ENCODE results near the gene MB21D2.

Gene MB21D2

DNA sequence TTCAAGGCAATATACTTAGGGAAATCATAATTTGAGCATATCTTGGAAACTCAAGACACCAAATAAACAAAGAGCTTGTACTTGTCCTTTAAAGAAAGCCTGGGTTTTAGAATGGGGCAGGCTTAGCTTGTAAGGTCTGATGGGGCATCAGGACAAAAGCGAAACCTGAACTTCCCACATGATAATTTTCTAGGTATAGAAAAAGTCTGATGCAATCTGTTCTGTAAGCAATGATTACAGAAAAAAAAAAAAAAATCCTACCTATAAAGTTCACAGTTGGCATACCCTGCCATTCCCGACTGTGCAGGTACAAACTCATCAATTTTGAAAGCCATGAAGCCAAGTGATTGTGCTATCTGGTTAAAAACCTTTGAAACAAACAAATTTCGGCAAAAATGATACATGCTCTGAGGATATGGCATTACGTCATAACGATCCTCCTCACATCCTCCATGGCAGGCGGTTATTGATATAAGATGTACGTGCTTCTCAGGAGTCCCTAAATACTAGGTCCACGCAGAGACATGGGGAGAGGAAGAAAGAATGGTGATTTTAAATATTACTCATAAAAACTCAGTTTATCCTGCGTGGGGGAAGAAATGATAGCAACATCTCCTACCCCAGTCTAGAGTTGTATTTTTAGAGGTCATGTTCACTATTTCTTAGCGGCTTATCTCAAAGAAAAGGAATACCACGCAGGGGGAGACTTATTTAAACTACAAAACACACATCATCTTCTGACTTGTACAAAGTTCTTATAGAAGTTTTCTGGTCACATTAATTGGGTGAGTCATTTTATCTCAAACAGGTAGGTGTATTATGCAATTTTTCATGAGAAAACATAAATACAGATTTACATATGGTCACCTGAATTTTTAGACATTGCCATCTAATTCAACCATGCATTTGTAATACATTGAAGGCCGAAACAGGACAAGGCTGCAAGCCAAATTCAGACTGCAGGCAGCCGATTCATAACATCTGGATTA lies 27.0 kb downstream of the MB21D2 start:
- no peak for DNase-seq (ENCODE audit: low read depth in 2 of 2)

- DNase-seq (ENCODE audit: low read depth in 2 of 2): no peak
Observed at GRCh38 chr3:192889679-192890078, 28.0 kb downstream of the MB21D2 start.

- no peak for DNase-seq (ENCODE audit: low read depth in 2 of 2)
Observed at GRCh38 chr3:192888190-192888589, 29.5 kb downstream of the MB21D2 start.

- DNase-seq (ENCODE audit: low read depth in 2 of 2): no peak
Observed at GRCh38 chr3:192887701-192888100, 30.0 kb downstream of the MB21D2 start.

- no peak for DNase-seq (ENCODE audit: low read depth in 2 of 2)
Observed at GRCh38 chr3:192887047-192887446, 30.6 kb downstream of the MB21D2 start.

- no peak for DNase-seq (ENCODE audit: low read depth in 2 of 2)
Observed at GRCh38 chr3:192884777-192885773, 32.6 kb downstream of the MB21D2 start.

- DNase-seq (ENCODE audit: low read depth in 2 of 2): no peak
Observed at GRCh38 chr3:192883512-192883911, 34.1 kb downstream of the MB21D2 start.

DNA sequence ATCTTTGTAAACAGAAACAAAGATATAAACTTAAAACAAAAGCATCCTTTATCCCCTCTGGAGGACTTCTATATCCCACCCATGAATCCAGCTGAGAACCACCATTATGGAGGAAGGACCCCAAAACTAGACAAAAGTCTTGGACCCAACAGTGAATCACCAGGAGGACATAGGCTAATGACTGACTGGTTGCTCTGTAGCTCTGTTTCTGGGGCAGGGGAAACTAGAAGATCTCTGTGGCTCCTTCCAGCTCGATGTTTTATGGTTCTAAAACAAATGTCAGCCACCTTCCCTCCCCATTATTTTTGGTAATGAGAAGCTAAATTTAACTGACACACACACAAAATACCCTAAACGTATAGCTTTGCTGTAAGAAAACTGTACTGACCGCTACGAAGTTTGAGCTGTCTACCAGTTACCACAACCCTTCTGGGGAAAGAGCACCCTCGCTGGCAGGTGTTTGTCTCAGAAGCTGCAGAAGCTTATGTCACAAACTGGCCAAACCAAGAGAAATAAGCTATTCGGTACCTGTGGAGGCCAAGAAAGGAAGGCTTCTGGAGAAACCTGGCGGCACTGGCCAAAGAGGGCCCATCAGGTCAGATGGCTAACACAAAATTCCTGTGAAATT lies 36.4 kb downstream of the MB21D2 start:
- DNase-seq (ENCODE audit: low read depth in 2 of 2): no peak

GRCh38 chr3:192880313-192880712 lies 37.3 kb downstream of the MB21D2 start:
- no peak for DNase-seq (ENCODE audit: low read depth in 2 of 2)

GRCh38 chr3:192879346-192880031 lies 38.2 kb downstream of the MB21D2 start:
- DNase-seq (ENCODE audit: low read depth in 2 of 2): no peak

DNA sequence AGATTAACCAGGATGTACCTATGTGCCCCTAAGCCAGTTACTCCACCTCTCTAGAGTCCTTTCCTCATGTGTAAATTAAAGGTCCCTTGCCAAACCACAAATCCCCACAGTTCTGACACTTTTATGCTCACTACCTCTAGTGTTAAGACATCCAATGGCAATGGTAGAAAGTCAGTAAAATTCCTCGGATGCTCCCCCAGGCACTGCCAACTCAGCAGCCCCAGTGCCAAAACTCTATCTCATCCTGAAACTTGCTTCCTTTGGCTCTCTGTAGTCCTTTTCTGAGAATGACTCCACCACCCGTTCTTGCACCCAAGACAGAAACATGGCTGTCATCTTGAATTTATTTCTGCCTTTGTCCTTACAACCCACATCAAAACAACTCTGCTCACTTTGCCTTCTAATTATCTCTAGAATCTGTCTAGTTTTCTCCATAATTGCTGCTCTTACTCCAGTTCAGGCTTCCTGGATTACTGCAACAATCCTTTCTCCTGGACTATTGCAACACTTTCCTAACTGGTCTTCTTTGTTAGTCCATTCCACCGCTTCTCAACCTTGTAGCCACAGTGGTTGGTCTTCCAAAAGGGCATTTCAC lies 41.6 kb downstream of the MB21D2 start:
- DNase-seq (ENCODE audit: low read depth in 2 of 2): no peak

DNA sequence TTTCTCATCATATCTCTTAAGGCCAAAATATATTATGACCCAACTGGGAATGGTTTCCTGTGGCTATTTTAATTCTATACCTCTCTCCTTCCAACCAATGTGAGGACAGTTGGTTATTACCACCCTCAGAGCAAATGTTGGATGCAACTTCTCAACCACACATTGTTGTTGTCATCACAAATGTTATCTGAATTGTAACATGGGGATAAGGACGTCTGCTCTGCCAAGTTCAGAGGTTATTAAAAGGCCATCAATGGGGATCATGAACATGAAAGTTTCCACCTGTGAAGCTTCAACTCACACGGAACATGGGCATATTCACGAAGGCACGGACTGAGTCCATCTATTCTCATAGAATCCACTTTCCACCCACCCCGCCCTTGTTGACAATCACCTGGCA lies 46.8 kb downstream of the MB21D2 start:
- no peak for DNase-seq (ENCODE audit: low read depth in 2 of 2)

DNA sequence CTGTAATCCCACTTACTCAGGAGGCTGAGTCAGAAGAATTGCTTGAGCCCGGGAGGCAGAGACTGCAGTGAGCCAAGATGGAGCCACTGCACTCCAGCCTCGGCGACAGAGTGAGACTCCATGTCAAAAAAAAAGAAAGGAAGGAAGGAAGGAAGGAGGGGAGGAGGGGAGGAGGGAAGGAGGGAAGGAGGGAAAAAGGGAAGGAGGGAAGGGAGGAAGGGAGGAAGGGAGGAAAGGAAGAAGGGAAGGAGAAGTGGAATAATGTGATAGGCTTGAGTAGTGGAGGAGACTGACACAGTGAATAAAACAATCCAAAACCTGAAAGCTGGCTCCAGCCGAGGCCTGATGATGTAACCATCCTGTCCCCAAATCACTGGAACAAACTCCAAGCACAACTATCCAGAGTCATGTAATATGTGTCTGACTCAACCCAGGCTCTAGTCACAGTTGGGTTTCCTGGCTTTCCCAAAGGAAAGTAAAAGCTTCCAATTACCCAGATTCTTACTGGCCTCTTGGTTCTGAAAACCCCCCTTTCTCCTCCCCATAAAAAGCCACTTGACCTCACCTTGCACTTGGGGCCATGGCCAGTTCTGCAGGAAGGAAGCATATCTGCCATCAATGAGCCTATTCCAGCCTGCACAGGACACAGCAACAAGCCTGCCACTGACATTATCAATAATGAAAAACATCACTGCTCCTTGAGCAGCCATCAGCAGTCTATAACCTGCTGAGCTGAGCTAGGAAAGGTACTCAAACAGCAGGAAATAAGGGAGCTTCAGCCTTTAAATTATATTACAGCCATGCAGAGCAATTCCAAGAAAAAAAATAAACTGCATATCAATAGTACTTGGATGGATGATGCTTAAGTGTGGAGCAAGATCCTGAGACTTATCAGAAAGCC lies 48.3 kb downstream of the MB21D2 start:
- no peak for DNase-seq (ENCODE audit: low read depth in 2 of 2)

DNA sequence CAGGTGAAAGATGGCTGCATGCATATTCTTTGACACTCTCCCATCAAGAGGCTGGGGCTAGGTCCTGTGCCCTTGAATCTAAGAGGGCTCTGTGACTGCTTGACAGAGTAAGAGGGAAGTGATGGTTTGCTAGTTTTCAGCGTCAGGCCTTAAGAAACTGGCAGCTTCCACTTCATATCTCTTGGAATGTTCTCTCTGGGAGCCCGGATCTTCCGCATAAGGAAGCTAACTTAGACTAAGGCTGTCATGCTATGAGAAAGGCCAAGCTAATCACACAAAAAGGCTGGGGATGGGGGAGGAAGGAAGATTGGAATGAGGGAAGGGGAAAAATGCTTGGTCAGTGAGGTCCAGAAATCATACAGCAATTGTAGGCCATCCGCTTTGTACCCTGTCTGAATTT lies 50.0 kb downstream of the MB21D2 start:
- no peak for DNase-seq (ENCODE audit: low read depth in 2 of 2)

DNA sequence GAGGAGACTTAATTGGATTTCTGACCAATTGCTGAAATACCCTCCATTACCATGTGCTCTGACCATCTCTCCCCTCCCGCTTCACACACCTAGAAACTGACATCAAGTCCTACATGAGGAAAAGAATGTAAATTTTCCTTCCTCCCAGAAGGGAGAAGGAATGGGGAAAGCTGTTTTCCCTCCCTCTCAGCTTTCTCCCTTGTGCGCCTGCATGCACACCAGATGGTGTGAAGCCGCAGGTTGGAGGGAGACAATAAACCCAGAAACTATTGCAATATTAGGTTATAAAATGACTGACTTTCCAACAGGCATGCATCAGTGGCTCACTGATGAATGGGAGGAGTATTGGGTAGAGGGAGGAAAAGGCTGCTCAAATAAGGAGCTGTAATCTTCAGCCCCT lies 50.9 kb downstream of the MB21D2 start:
- no peak for DNase-seq (ENCODE audit: low read depth in 2 of 2)

DNA sequence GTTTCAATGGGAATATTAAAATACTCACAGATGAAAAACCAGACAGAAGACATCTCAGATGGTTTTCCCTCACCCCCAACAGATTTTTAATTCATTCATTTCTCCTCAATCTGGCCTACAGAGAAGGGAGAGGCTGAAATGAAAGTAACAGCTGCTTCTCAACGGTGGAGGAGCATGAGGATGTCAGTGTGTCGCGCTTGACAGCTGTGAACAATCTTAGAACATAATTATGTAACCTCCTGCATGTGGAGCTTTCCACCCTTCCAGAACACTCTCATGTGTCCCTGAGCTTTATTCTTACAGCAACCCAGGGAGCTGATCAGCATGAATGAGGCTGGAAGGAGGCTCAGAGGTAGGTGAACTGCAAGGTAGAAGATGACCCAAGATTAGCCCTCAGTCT lies 52.7 kb downstream of the MB21D2 start:
- DNase-seq (ENCODE audit: low read depth in 2 of 2): no peak

GRCh38 chr3:192863091-192863420 lies 54.6 kb downstream of the MB21D2 start:
- DNase-seq (ENCODE audit: low read depth in 2 of 2): no peak

DNA sequence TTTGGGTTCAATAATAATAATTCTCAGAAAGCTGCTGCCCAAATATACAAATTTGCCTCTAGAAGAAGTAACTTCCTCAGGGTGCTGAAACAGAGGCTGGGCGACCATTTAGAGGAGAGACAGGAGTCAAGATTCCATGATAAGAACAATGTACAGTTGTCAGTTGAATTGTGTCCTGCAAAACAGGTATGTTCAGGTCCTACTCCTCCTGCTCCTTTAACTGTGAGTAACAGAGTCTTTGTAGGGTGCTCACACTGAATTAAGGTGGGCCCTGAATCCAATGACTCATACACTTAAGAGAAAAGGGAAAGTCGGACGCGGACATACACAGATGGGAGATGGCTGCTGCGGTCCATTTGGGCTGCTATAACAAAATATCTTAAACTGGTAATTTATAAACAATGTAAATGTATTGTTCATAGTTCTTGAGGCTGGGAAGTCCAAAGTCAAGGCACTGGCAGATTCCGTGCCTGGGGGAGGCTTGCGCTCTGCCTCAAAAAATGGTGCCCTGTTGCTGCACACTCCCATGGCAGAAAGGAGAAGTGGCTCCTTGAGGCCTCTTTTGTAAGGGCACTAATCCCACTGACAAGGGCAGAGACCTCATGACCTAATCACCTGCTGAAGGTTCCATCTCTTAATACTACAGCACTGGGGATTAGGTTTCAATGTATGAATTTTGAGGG lies 55.1 kb downstream of the MB21D2 start:
- no peak for DNase-seq (ENCODE audit: low read depth in 2 of 2)

DNA sequence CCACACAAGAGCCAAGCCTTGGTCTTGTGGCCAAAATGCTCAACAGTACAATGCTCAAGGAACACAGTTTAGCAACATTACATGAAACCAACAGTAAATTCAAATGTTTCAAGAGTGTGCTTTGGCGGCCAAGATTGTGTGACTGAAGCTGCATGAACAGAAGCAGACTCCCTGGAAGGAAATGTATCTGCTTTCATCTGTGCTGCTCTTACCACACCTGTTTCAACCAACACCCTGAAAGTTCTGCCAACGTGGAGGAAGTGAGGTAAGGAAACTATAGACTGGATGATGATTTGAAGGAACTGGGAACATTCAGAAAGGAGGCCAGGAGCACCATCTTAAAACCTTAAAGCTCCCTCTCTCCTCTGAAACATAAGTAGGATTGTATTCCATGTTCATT lies 55.7 kb downstream of the MB21D2 start:
- DNase-seq (ENCODE audit: low read depth in 2 of 2): no peak

All from activated CD4-positive, alpha-beta T cell treated with anti-CD3 and anti-CD28 coated beads for 24 hours (primary cell).